Karpas-422 (cell line): ENCODE results near the gene SYNPR. TPM values are rescaled to one million over a fixed set of nuclear protein-coding genes. Genes with fewer than 3 reads are reported as not detected.

Experiments
- DNase-seq: peaks from one replicate; pipeline ENCODE4 v3.0.0-alpha.2; 2015
- H2AFZ ChIP-seq: fragments of 200-600 bp; sonication (generic); 2 replicates; pipeline ENCODE4 v1.6.1; 2014; ENCODE audit warnings: antibody characterized with exemption, low read length, mixed read lengths
- H3K27ac ChIP-seq: fragments of 200-600 bp; sonication (generic); 2 replicates; pipeline ENCODE4 v1.5.1; 2014; ENCODE audit warnings: mild to moderate bottlenecking, low read length, moderate library complexity
- H3K27me3 ChIP-seq: fragments of 200-600 bp; sonication (generic); 2 replicates; pipeline ENCODE4 v1.6.1; 2014; ENCODE audit warnings: low read length, mixed read lengths
- H3K36me3 ChIP-seq: fragments of 200-600 bp; sonication (generic); 2 replicates; pipeline ENCODE4 v1.6.1; 2014; ENCODE audit warnings: low read length, mixed read lengths; ENCODE audit not compliant: insufficient read depth
- H3K4me1 ChIP-seq: fragments of 200-600 bp; sonication (generic); 2 replicates; pipeline ENCODE4 v1.6.1; 2014; ENCODE audit warnings: mild to moderate bottlenecking, low read length, mixed read lengths
- H3K4me2 ChIP-seq: fragments of 200-600 bp; sonication (generic); 2 replicates; pipeline ENCODE4 v1.6.1; 2014; ENCODE audit warnings: low read length, low read depth, mild to moderate bottlenecking; ENCODE audit not compliant: poor library complexity, severe bottlenecking
- H3K4me3 ChIP-seq: fragments of 200-600 bp; sonication (generic); 2 replicates; pipeline ENCODE4 v1.5.1; 2014; ENCODE audit warnings: mild to moderate bottlenecking, antibody characterized with exemption, low read length, mixed read lengths
- H3K79me2 ChIP-seq: fragments of 200-600 bp; sonication (generic); 2 replicates; pipeline ENCODE4 v1.6.1; 2014; ENCODE audit warnings: mild to moderate bottlenecking, low read length, mixed read lengths
- H3K9ac ChIP-seq: fragments of 200-600 bp; sonication (generic); 2 replicates; pipeline ENCODE4 v1.6.0; 2014; ENCODE audit warnings: low read length
- H3K9me2 ChIP-seq: fragments of 200-600 bp; sonication (generic), shearing (Covaris generic); replicated peaks from 2 replicates; pipeline ENCODE4 v1.6.0; 2014; ENCODE audit warnings: mild to moderate bottlenecking, low read length, moderate library complexity; ENCODE audit not compliant: insufficient read depth
- H3K9me3 ChIP-seq: fragments of 300-700, 200-600 bp; sonication (generic); 2 replicates; pipeline ENCODE4 v1.6.1; 2014; ENCODE audit warnings: low read length, mixed read lengths
- H4K20me1 ChIP-seq: fragments of 200-600 bp; sonication (generic); 2 replicates; pipeline ENCODE4 v1.6.1; 2014; ENCODE audit warnings: mild to moderate bottlenecking, antibody characterized with exemption, low read length, low read depth; ENCODE audit not compliant: insufficient read depth
- total RNA-seq: library from RNA; depleted of rRNA; stranded (reverse); fragments of >200 nt; shearing (Covaris generic); gene quantifications from 2 replicates; pipeline ENCODE4 v1.2.3, GENCODE V29; 2014; ENCODE audit warnings: low replicate concordance

Gene SYNPR
- total RNA-seq, 1 experiment from 2014 or later: not detected

DNA sequence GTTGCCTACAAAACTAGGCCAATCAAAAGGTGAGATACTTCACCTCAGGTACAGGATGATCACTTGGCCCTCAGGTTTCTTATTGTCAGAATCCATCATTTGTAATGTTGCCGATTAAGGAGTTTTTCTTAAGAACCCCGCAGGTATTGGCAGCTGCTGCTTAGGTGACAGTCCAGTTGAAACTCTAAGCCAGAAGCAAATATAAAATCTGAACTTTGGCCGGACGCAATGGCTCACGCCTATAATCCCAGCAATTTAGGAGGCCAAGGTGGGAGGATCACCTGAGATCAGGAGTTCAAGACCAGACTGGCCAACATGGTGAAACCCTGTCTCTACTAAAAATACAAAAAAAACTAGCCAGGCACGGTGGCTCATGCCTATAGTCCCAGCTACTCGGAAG is 331.3 kb downstream of the SYNPR start:
- H3K36me3 ChIP-seq: no peaks in the 10 kb centered on the region
- H3K79me2 ChIP-seq: no peaks in the 10 kb centered on the region
- no peak overlapping the region for H3K27ac ChIP-seq
- no peak overlapping the region for H3K4me3 ChIP-seq
- no peak overlapping the region for H3K9ac ChIP-seq
- no peaks in the 10 kb centered on the region for H3K27me3 ChIP-seq
- H2AFZ ChIP-seq: no peak overlapping the region
- H3K4me2 ChIP-seq: no peak overlapping the region
- H4K20me1 ChIP-seq: no peaks in the 10 kb centered on the region
- no peak for DNase-seq
- H3K4me1 ChIP-seq: no peaks in the 10 kb centered on the region
- H3K9me3 ChIP-seq: no peaks in the 10 kb centered on the region
- no peaks in the 10 kb centered on the region for H3K9me2 ChIP-seq

GRCh38 chr3:63609834-63610233 is 331.7 kb downstream of the SYNPR start:
- no peaks in the 10 kb centered on the region for H3K9me3 ChIP-seq
- H2AFZ ChIP-seq: no peak overlapping the region
- H3K4me1 ChIP-seq: no peaks in the 10 kb centered on the region

GRCh38 chr3:63611382-63611781 is 333.3 kb downstream of the SYNPR start:
- Histone ChIP-seq H3K79me2 (no peaks in the 10 kb centered on the region), H4K20me1 (no peaks in the 10 kb centered on the region), H3K36me3 (no peaks in the 10 kb centered on the region), H3K9ac (no peak overlapping the region), H3K27me3 (no peaks in the 10 kb centered on the region), H3K27ac (no peak overlapping the region), H3K9me2 (no peaks in the 10 kb centered on the region), H3K4me1 (no peaks in the 10 kb centered on the region), H2AFZ (no peak overlapping the region), H3K4me2 (no peak overlapping the region), H3K4me3 (no peak overlapping the region), H3K9me3 (no peaks in the 10 kb centered on the region)
- no peak for DNase-seq

More at GRCh38 chr3:63609834-63610233, 331.7 kb downstream of the SYNPR start:
- H4K20me1 ChIP-seq: no peaks in the 10 kb centered on the region
- H3K27me3 ChIP-seq: no peaks in the 10 kb centered on the region
- H3K36me3 ChIP-seq: no peaks in the 10 kb centered on the region
- no peaks in the 10 kb centered on the region for H3K79me2 ChIP-seq
- no peak overlapping the region for H3K27ac ChIP-seq
- H3K9me2 ChIP-seq: no peaks in the 10 kb centered on the region
- no peak overlapping the region for H3K9ac ChIP-seq
- no peak for DNase-seq
- H3K4me3 ChIP-seq: no peak overlapping the region
- H3K4me2 ChIP-seq: no peak overlapping the region

- Histone ChIP-seq H3K9ac (no peak overlapping the region), H3K4me1 (no peaks in the 10 kb centered on the region), H3K9me3 (no peaks in the 10 kb centered on the region), H2AFZ (no peak overlapping the region), H3K4me2 (no peak overlapping the region), H3K27me3 (no peaks in the 10 kb centered on the region), H4K20me1 (no peaks in the 10 kb centered on the region), H3K9me2 (no peaks in the 10 kb centered on the region), H3K27ac (no peak overlapping the region), H3K36me3 (no peaks in the 10 kb centered on the region), H3K79me2 (no peaks in the 10 kb centered on the region), H3K4me3 (no peak overlapping the region)
- DNase-seq: no peak
Measured at GRCh38 chr3:63613561-63613960, 335.5 kb downstream of the SYNPR start.

DNA sequence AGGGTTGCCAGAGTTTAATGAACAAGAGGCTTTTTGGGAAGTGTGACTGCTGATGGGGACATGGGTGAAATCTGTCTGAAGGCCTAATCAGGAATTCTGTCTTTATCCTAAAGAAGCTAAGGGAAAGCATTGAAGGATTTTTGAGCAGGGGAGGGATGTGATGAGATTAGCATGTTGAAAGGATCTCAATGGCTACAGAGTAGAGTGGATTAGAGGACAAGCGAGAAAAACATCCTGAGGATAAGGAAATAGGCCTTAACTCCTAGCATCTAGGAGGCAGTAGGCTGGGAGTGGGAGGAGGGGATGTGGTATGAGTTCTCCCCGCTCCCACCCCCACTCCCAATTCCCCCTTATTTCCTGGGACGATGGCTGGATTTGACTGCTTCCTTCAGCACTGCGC is 339.3 kb downstream of the SYNPR start:
- Histone ChIP-seq H3K36me3 (no peaks in the 10 kb centered on the region), H3K27ac (no peak overlapping the region), H2AFZ (no peak overlapping the region), H3K9me2 (no peaks in the 10 kb centered on the region), H3K79me2 (no peaks in the 10 kb centered on the region), H3K9ac (no peak overlapping the region), H3K27me3 (no peaks in the 10 kb centered on the region), H3K4me1 (no peaks in the 10 kb centered on the region), H4K20me1 (no peaks in the 10 kb centered on the region), H3K4me2 (no peak overlapping the region), H3K9me3 (no peaks in the 10 kb centered on the region), H3K4me3 (no peak overlapping the region)
- DNase-seq: no peak

- no peaks in the 10 kb centered on the region for H3K79me2 ChIP-seq
- no peak for DNase-seq
- no peak overlapping the region for H3K27ac ChIP-seq
- no peaks in the 10 kb centered on the region for H3K27me3 ChIP-seq
- H3K36me3 ChIP-seq: no peaks in the 10 kb centered on the region
- H3K4me1 ChIP-seq: no peaks in the 10 kb centered on the region
- H3K9me3 ChIP-seq: no peaks in the 10 kb centered on the region
- H2AFZ ChIP-seq: no peak overlapping the region
- no peak overlapping the region for H3K4me3 ChIP-seq
- no peaks in the 10 kb centered on the region for H4K20me1 ChIP-seq
- no peak overlapping the region for H3K4me2 ChIP-seq
- no peaks in the 10 kb centered on the region for H3K9me2 ChIP-seq
- no peak overlapping the region for H3K9ac ChIP-seq
Measured at GRCh38 chr3:63624941-63625560, 346.9 kb downstream of the SYNPR start.

DNA sequence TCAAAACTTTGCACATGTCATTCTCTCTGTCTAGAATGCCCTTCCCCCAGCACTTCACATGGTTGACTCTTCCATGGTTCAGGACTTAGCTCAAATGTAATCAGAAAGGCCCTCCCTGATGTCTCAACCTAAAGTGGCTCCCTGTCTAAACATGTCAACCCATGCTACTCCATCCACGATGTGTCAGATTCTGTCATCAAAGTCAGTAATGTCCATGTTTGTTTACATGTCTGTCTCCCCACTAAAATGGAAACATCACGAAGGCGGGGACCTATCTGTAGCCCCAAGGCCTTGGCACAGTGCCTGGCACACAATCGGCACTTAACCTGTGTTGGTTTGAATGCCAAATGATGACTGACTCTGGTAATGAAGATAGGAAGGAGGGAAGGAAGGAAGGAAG is 353.6 kb downstream of the SYNPR start:
- Histone ChIP-seq H3K9ac (no peak overlapping the region), H3K36me3 (no peaks in the 10 kb centered on the region), H3K4me3 (no peak overlapping the region), H3K9me3 (no peaks in the 10 kb centered on the region), H3K79me2 (no peaks in the 10 kb centered on the region), H3K4me2 (no peak overlapping the region), H3K27ac (no peak overlapping the region), H4K20me1 (no peaks in the 10 kb centered on the region), H3K4me1 (no peaks in the 10 kb centered on the region), H3K9me2 (no peaks in the 10 kb centered on the region), H3K27me3 (no peaks in the 10 kb centered on the region), H2AFZ (no peak overlapping the region)
- DNase-seq: no peak

- H3K27me3 ChIP-seq: no peaks in the 10 kb centered on the region
- no peaks in the 10 kb centered on the region for H3K36me3 ChIP-seq
- H2AFZ ChIP-seq: no peak overlapping the region
- H3K4me1 ChIP-seq: no peaks in the 10 kb centered on the region
- H3K27ac ChIP-seq: no peak overlapping the region
- no peaks in the 10 kb centered on the region for H3K9me3 ChIP-seq
- no peaks in the 10 kb centered on the region for H3K79me2 ChIP-seq
- no peak overlapping the region for H3K4me2 ChIP-seq
- no peak overlapping the region for H3K4me3 ChIP-seq
- no peaks in the 10 kb centered on the region for H4K20me1 ChIP-seq
- no peak for DNase-seq
- H3K9ac ChIP-seq: no peak overlapping the region
- no peaks in the 10 kb centered on the region for H3K9me2 ChIP-seq
Measured at GRCh38 chr3:63635186-63635585, 357.1 kb downstream of the SYNPR start.

- H3K9me3 ChIP-seq: no peaks in the 10 kb centered on the region
- no peak overlapping the region for H3K9ac ChIP-seq
- H3K79me2 ChIP-seq: no peaks in the 10 kb centered on the region
- H3K4me1 ChIP-seq: no peaks in the 10 kb centered on the region
- H4K20me1 ChIP-seq: no peaks in the 10 kb centered on the region
- H2AFZ ChIP-seq: no peak overlapping the region
- no peak overlapping the region for H3K4me2 ChIP-seq
- H3K27me3 ChIP-seq: no peaks in the 10 kb centered on the region
- H3K36me3 ChIP-seq: no peaks in the 10 kb centered on the region
- DNase-seq: no peak
- no peak overlapping the region for H3K27ac ChIP-seq
- H3K9me2 ChIP-seq: no peaks in the 10 kb centered on the region
- H3K4me3 ChIP-seq: no peak overlapping the region
Measured at GRCh38 chr3:63639806-63640205, 361.7 kb downstream of the SYNPR start.
